ENCODE data around the gene NHLH2.

GRCh38 chr1:115830963-115831362 is 10.0 kb downstream of the NHLH2 start:
- TF ChIP-seq, protein P1, sequence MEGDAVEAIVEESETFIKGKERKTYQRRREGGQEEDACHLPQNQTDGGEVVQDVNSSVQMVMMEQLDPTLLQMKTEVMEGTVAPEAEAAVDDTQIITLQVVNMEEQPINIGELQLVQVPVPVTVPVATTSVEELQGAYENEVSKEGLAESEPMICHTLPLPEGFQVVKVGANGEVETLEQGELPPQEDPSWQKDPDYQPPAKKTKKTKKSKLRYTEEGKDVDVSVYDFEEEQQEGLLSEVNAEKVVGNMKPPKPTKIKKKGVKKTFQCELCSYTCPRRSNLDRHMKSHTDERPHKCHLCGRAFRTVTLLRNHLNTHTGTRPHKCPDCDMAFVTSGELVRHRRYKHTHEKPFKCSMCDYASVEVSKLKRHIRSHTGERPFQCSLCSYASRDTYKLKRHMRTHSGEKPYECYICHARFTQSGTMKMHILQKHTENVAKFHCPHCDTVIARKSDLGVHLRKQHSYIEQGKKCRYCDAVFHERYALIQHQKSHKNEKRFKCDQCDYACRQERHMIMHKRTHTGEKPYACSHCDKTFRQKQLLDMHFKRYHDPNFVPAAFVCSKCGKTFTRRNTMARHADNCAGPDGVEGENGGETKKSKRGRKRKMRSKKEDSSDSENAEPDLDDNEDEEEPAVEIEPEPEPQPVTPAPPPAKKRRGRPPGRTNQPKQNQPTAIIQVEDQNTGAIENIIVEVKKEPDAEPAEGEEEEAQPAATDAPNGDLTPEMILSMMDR (IDR thresholded peaks at IDR 0.05): no peak
- TF ChIP-seq EP300 (IDR thresholded peaks at IDR 0.05) (no peak), POLR2A (IDR thresholded peaks at IDR 0.05) (no peak)
